ENCODE data around the gene ITPKB. TPM values are rescaled to one million over a fixed set of nuclear protein-coding genes. Genes with fewer than 3 reads are reported as not detected.
A peak's percentile ranks its signal among the peaks of the same experiment; 100 is the strongest.

The ITPKB gene
- polyA plus RNA-seq, 1 donor from 2014 or later, result 20.4 TPM

- Mint-ChIP-seq H3K4me1 (peaks cover 64 to 76% (median 72%) of the 10 kb centered on the region in 3 donors), H3K27me3 (no peaks in the 10 kb centered on the region), H3K36me3 (peaks cover 2% of the 10 kb centered on the region), H3K4me3 (peak overlapping the region; percentile 21 to 79 (median 70)), H3K27ac (peak overlapping the region; percentile 87 to 99 (median 98)), H3K9me3 (no peaks in the 10 kb centered on the region)
Observed at GRCh38 chr1:226697151-226697928, 41.7 kb downstream of the ITPKB start.

DNA sequence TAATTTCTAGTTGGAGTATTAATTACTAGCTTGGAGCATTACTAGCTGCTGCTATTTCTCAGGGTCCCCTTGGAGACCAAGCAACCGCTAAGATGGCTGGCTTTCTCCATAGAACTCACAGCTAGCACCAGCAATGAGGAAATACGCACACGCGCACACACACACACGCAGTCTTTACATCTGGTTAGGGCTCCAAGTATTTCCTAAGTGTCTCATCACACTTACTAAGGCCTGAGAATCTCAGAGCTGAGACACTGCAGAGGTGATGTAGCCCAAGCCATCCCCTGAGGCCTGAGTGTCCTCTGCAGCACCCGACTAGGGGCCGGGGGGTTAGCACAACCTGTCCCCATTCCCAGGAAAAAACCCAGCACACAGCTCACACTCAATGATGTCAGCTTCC is 42.5 kb downstream of the ITPKB start:
- no peaks in the 10 kb centered on the region for H3K27me3 Mint-ChIP-seq
- H3K27ac Mint-ChIP-seq, result peak overlapping the region; percentile 87 to 99 (median 98)
- peak overlapping the region in 2 of 4 donors; percentile 64 to 65 for H3K4me3 Mint-ChIP-seq
- H3K36me3 Mint-ChIP-seq, result no peaks in the 10 kb centered on the region
- H3K9me3 Mint-ChIP-seq, result no peaks in the 10 kb centered on the region
- peaks cover 65 to 80% (median 76%) of the 10 kb centered on the region in 3 donors for H3K4me1 Mint-ChIP-seq

DNA sequence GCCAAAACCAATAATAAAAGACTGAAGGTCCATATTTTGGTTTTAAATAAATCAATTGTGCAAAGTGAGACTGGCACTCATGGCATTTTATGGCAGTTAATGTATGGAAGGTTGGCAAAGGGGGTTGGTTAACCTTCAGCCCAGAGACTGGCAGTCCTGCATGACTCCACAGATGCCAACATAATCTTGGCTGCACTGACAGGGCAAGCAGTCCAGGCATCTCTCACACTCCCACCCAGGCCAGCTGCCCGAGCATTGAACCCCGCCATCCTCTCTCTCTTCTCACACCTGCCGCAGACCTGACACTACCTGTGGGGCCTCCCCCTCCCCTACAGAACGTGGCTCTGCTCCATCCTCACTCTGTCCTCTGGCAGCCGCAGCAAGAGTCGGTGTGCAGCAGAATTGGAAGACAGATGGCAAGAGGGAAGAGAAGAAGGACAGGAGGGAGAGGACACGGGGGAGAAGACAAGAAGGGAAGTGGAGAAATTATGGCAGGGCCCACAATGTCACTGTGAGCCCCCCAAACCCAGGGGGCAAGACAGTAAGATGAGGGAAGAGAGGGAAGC is 43.7 kb downstream of the ITPKB start:
- Mint-ChIP-seq H3K36me3 (no peaks in the 10 kb centered on the region), H3K4me3 (peak overlapping the region in 1 of 4 donors; percentile 11), H3K27me3 (no peaks in the 10 kb centered on the region), H3K27ac (peak overlapping the region in 1 of 3 donors; percentile 78), H3K4me1 (peaks cover 73 to 83% (median 80%) of the 10 kb centered on the region in 3 donors), H3K9me3 (no peaks in the 10 kb centered on the region)

GRCh38 chr1:226692823-226693222 is 46.3 kb downstream of the ITPKB start:
- no peaks in the 10 kb centered on the region for H3K9me3 Mint-ChIP-seq
- peaks cover 66 to 81% (median 79%) of the 10 kb centered on the region in 3 donors for H3K4me1 Mint-ChIP-seq
- peak overlapping the region; percentile 64 to 94 (median 91) for H3K27ac Mint-ChIP-seq
- H3K36me3 Mint-ChIP-seq, result no peaks in the 10 kb centered on the region
- no peaks in the 10 kb centered on the region for H3K27me3 Mint-ChIP-seq
- peak overlapping the region in 1 of 4 donors; percentile 56 for H3K4me3 Mint-ChIP-seq

- Mint-ChIP-seq H3K4me3 (peak overlapping the region in 2 of 4 donors; percentile 86 to 90), H3K36me3 (no peaks in the 10 kb centered on the region), H3K27ac (peak overlapping the region; percentile 19 to 94 (median 64)), H3K9me3 (no peaks in the 10 kb centered on the region), H3K27me3 (no peaks in the 10 kb centered on the region), H3K4me1 (peaks cover 66 to 81% (median 79%) of the 10 kb centered on the region in 3 donors)
Observed at GRCh38 chr1:226692051-226692792, 46.9 kb downstream of the ITPKB start.

DNA sequence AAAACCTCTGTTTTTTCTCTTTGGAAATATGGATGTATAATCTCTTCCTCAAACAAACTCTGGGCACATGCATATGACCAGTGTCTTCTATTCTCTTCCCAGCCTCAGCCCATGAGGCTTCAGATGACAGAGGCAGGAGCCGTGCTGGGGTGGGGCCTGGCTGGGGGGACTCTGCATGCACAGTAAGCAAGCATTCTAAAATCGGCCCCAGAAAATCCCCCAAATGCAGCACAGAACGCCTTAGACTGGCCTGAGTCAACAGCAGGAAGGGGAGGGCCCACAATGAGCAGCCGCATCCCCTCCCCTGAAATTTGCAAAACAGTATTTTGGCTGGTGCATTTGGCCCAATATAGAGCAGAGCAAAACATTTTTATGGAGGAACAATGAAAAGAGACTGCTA is 47.8 kb downstream of the ITPKB start:
- Mint-ChIP-seq H3K27me3 (no peaks in the 10 kb centered on the region), H3K27ac (peak overlapping the region; percentile 93 to 94 (median 93)), H3K9me3 (no peaks in the 10 kb centered on the region), H3K4me3 (peak overlapping the region; percentile 53 to 90 (median 72)), H3K4me1 (peaks cover 65 to 81% (median 78%) of the 10 kb centered on the region in 3 donors), H3K36me3 (no peaks in the 10 kb centered on the region)

DNA sequence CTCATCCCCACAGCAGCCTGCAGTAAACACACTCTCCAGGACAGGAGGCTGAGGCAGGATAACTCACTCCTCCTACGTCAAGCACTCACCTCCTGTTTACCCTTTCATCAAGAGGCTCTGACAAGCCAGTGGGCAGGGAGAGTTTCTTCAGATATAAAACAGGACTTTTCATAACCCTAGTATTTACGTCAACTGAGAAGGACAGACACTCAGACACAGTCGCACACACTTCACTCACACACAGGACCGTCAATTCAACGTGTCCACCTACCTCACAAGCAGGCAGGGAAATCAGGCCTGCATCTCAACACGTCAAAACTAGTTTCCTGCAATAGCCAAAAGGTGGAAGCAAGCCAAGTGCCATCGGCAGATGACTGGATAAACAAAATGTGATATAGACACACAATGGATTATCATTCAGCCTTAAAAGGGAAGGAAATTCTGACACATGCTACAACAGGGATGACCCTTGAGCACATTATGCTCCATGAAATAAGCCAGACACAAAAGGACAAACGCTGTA is 48.6 kb downstream of the ITPKB start:
- H3K9me3 Mint-ChIP-seq, result no peaks in the 10 kb centered on the region
- H3K4me1 Mint-ChIP-seq, result peaks cover 63 to 79% (median 78%) of the 10 kb centered on the region in 3 donors
- peak overlapping the region; percentile 93 to 94 (median 93) for H3K27ac Mint-ChIP-seq
- H3K27me3 Mint-ChIP-seq, result no peaks in the 10 kb centered on the region
- H3K4me3 Mint-ChIP-seq, result peak overlapping the region in 3 of 4 donors; percentile 57 to 90 (median 86)
- H3K36me3 Mint-ChIP-seq, result no peaks in the 10 kb centered on the region

DNA sequence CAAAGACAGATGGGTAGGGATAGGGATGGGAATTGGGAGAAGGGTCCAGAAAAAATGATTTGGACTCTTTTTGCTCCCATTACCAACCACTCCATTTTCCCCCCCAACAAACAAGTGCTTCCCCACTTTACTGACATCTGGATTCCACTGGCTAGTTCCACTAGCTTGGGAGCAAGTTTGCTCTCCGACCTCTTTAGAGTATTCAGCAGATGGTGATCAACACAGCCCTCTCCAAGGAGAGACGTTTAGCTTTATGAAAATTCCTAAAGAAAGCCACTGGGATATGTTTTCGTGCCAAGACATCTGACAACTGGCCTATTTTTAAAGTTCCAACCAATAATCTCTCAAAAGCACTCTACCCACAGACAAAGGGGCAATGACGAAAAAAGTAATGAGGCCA is 50.3 kb downstream of the ITPKB start:
- Mint-ChIP-seq H3K27me3 (no peaks in the 10 kb centered on the region), H3K4me1 (peaks cover 64 to 83% (median 74%) of the 10 kb centered on the region in 3 donors), H3K9me3 (no peaks in the 10 kb centered on the region), H3K4me3 (peak overlapping the region in 1 of 4 donors; percentile 65), H3K27ac (peak overlapping the region; percentile 54 to 97 (median 70)), H3K36me3 (no peaks in the 10 kb centered on the region)

GRCh38 chr1:226688056-226688748 is 50.9 kb downstream of the ITPKB start:
- peaks cover 2% of the 10 kb centered on the region for H3K36me3 Mint-ChIP-seq

GRCh38 chr1:226687426-226687825 is 51.7 kb downstream of the ITPKB start:
- H3K27ac Mint-ChIP-seq, result peak overlapping the region; percentile 26 to 85 (median 85)
- peaks cover 2% of the 10 kb centered on the region for H3K36me3 Mint-ChIP-seq
- H3K9me3 Mint-ChIP-seq, result no peaks in the 10 kb centered on the region
- no peaks in the 10 kb centered on the region for H3K27me3 Mint-ChIP-seq
- H3K4me1 Mint-ChIP-seq, result peaks cover 61 to 84% (median 74%) of the 10 kb centered on the region in 3 donors
- H3K4me3 Mint-ChIP-seq, result peak overlapping the region in 3 of 4 donors; percentile 16 to 80 (median 31)

More at GRCh38 chr1:226688056-226688748, 50.9 kb downstream of the ITPKB start:
- no peaks in the 10 kb centered on the region for H3K9me3 Mint-ChIP-seq
- H3K4me1 Mint-ChIP-seq, result peaks cover 64 to 84% (median 74%) of the 10 kb centered on the region in 3 donors
- no peaks in the 10 kb centered on the region for H3K27me3 Mint-ChIP-seq
- peak overlapping the region in 2 of 4 donors; percentile 16 to 80 for H3K4me3 Mint-ChIP-seq
- H3K27ac Mint-ChIP-seq, result peak overlapping the region; percentile 43 to 97 (median 70)

DNA sequence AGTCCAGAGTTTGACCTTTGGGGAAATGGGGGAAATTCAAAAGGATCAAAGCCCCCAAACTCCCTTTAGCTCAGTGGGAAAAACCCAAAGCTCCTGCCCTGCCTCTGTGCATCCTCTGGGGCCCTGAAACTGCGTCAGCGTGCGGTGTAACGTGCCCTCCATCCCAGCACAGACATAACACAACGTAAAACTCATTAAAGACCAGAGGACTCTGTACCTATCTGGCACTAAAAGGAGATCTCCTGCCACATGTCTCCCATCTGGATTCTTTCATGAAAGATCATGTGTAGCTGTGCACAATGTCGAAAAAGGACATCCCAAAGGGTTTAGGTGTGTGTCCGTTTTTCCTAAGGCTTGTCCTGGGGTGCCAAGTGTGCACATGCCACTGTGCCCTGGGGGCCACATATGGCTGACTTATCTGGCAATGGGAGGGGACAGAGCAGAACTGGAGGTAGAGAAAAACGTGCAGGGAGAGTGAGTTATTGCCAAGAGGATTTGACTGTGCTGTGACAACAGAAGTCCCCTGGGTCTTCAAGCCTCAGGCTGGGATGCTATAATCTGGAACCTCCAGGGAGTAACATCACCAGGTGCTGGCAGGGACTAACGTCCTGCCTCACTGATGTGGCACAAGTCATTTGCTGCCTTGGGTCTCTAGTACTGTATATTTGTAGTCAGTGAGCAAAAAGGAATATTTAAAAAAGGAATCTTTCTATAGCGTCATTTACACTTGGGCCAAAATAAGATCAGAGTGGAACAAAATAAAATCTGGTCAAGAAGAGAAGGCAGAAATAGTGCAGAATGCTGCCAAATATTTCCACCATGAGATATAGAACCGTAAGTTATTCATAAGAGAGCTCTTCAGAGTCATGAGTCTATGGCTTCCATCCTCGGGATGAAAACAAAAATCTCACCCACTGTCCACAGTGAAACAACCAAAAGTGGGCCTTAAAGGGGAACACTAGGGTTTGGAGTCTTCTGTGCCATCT is 52.3 kb downstream of the ITPKB start:
- no peaks in the 10 kb centered on the region for H3K9me3 Mint-ChIP-seq
- peaks cover 2% of the 10 kb centered on the region for H3K36me3 Mint-ChIP-seq
- H3K27ac Mint-ChIP-seq, result peak overlapping the region; percentile 77 to 85 (median 85)
- peak overlapping the region in 3 of 4 donors; percentile 16 to 79 (median 31) for H3K4me3 Mint-ChIP-seq
- H3K4me1 Mint-ChIP-seq, result peaks cover 66 to 83% (median 74%) of the 10 kb centered on the region in 3 donors
- H3K27me3 Mint-ChIP-seq, result no peaks in the 10 kb centered on the region

DNA sequence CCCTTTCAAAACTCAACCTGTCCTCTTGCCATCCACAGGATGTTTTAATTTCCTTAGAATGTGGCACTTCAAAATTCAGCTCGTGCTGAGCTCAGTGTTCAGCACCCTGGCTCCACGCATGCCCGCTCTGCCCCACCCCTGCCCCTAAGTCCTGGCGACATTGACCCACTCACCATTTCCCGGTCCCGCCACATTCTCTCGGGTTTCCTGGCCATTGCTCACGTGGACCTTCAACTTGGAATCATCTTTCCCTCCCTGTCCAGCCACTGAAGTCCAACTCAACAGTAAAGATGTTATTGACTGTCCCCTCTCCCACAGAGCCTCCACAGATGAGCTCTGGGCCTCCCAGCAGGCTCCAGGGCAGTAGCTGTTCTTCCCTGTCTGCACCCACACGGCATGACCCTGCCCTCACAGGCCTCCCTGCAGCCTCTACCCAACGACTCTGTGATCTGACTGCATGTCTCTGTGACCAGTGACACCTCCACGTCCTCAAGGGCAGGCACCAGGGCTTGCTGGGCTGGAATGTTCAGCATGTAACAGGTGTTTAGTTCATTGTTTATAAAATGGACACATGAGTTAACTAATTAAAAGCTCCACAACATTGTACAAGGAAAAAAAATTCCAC is 53.8 kb downstream of the ITPKB start:
- H3K27me3 Mint-ChIP-seq, result no peaks in the 10 kb centered on the region
- peaks cover 2% of the 10 kb centered on the region for H3K36me3 Mint-ChIP-seq
- peaks cover 64 to 82% (median 73%) of the 10 kb centered on the region in 3 donors for H3K4me1 Mint-ChIP-seq
- peak overlapping the region in 3 of 4 donors; percentile 18 to 73 (median 21) for H3K4me3 Mint-ChIP-seq
- no peaks in the 10 kb centered on the region for H3K9me3 Mint-ChIP-seq
- H3K27ac Mint-ChIP-seq, result peak overlapping the region in 1 of 3 donors; percentile 64

DNA sequence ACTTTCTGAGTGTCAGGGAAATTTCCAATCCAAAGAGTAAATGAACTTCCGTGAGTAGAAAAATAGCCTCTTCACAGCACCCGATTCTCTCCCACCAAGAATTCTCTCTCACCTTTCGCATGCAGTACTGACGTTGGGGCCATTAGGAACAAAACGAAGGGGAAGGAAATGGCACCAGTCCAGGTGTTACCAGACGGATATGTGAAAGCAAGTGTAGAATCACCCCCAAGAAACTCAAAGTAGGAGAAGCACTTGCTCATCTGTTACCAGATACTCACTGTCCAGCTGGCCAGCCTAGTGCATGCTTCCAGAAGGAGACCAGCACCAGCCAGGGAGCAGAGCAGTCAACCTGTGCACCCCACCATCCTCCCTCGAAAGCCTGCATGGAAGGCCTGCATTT is 55.1 kb downstream of the ITPKB start:
- Mint-ChIP-seq H3K4me1 (peaks cover 71 to 89% (median 76%) of the 10 kb centered on the region in 3 donors), H3K9me3 (no peaks in the 10 kb centered on the region), H3K4me3 (peak overlapping the region in 3 of 4 donors; percentile 5 to 80 (median 52)), H3K27me3 (no peaks in the 10 kb centered on the region), H3K36me3 (peaks cover 2% of the 10 kb centered on the region), H3K27ac (peak overlapping the region in 2 of 3 donors; percentile 64 to 76)

Measured in IgD-negative memory B cell (primary cell).